ENCODE results near the gene RUBCNL.
A peak's percentile ranks its signal among the peaks of the same experiment; 100 is the strongest.

RUBCNL gene

GRCh38 chr13:46340011-46340410, 47.0 kb downstream of the RUBCNL start:
- DNase-seq (ENCODE audit: low read depth): no peak

DNA sequence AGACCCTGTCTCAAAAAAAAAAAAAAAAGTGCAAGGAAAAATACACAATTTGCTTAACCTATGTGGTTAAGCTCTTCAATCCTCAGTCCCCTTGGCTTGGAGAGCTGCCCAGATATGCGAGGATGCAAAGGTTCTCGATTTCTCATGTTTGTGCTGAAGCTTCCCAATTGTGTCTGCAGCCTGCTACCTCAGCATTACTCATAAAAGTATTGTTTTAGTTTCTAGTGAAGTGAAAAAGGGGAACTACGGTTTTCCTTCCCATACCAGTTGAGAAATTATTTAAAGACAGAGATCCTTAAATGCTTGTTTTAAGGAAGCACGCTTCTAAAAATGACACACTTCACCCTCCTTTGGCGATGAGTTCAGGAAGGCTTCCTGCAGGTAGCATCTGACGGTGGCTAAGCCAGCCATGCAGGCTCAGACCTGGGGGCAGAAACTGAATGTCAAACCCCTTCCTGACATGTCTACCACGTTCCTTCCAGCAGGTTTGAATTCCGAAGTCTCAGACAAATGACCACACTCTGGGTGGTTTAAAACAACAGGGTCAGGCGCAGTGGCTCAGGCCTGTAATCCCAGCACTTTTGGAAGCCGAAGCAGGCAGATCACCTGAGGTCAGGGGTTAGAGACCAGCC, 47.9 kb downstream of the RUBCNL start:
- peak; percentile 79 for DNase-seq (ENCODE audit: low read depth)

GRCh38 chr13:46337700-46338099, 49.4 kb downstream of the RUBCNL start:
- DNase-seq (ENCODE audit: low read depth): no peak

DNA sequence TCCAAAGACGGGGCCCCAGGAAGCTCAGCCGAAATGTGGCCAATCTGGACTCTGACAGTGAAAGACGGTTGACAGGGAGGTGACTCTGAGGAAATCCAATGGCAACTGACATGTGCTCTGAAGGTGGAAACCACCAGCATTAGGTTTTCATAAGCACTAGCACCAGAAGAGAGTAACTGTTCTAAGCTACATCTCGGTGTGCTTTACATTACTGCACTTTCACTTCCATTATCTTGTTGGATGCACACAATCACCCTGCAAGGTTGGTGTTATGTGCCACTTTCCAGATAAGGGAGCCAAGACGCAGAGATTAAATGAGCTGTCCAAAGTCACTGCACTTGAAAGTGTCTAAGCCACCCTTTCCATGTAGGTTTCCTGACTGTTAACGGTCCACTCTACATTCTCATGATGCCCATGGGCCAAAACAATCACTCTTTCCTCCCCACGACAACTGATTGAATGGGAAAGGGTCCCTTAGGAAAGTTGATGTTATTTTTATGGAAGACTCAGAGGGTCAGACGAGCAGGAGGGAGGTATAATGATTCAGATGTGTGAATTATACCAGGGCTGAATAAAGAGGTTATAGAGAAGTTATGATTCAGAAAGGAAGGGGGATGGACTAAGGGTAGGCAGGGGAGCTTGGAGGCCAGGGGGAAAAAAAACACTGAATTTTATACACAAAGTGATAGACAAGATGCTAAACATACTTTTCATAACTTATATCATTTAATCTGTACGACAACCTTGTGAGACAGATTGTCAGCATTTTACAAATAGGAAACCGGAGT, 52.8 kb downstream of the RUBCNL start:
- DNase-seq (ENCODE audit: low read depth): no peak

DNA sequence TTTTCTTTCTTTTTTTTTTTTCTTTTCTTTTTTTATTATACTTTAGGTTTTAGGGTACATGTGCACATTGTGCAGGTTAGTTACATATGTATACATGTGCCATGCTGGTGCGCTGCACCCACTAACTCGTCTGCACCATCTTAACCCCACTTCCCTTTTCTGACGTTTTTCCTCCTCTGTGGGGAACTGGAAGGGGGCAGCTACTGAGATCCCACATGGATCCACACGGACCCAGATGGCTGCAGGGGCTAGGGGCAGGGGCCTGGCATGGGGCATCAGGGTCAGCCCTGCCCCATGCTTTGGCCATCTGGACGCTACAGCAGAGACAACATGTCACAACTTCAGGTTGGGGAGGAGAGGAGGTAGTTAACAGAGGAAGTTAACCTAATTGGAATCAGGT, 54.3 kb downstream of the RUBCNL start:
- DNase-seq (ENCODE audit: low read depth): no peak

- DNase-seq (ENCODE audit: low read depth): no peak
These were observed 57.4 kb downstream of the RUBCNL start for GRCh38 chr13:46329624-46330023.

DNA sequence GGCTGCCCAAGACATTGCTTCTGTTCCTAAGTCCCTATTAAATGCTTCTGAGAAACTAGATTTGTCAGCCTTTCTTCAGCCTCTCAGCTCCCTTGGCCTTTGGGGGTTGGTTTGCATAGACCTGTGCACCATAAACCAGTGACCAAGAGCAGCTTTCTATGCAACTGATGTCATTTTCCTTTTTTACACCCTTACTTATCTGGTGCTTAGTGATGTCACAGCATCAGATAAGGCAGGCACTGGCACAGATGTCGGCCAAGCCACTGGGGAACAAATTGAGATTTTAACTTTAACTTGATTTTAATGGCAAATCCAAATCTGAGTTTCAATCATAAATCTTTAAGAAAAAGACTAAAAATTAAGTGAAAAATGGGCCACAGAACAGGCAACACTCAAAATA, 59.8 kb downstream of the RUBCNL start:
- no peak for DNase-seq (ENCODE audit: low read depth)

- peak; percentile 30 for DNase-seq (ENCODE audit: low read depth)
These were observed 62.1 kb downstream of the RUBCNL start for GRCh38 chr13:46324976-46325375.

- DNase-seq (ENCODE audit: low read depth): peak; percentile 54
These were observed 65.4 kb downstream of the RUBCNL start for GRCh38 chr13:46321494-46322225.

GRCh38 chr13:46320821-46321220, 66.2 kb downstream of the RUBCNL start:
- DNase-seq (ENCODE audit: low read depth): no peak

- no peak for DNase-seq (ENCODE audit: low read depth)
These were observed 66.6 kb downstream of the RUBCNL start for GRCh38 chr13:46320406-46320805.

GRCh38 chr13:46318986-46319385, 68.1 kb downstream of the RUBCNL start:
- DNase-seq (ENCODE audit: low read depth): no peak

DNA sequence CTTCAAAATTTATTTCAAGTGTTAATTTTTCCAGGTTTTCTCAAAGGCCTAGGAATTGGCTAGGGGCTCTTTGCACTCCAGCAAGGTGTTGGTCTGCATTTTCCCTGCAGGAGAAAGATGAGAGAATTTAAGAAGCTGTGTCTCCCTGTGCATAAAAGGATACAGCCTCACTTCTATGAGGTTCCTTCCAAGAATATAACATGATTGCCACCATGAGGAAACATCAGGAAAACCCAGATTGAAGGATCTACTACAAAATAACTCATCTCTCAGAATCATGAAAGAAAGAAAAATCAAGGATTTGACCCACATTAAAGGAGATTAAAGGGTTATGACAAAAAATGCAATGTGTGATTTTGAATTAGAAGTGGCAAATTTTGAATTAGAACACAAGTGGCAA, 69.9 kb downstream of the RUBCNL start:
- DNase-seq (ENCODE audit: low read depth): no peak

DNA sequence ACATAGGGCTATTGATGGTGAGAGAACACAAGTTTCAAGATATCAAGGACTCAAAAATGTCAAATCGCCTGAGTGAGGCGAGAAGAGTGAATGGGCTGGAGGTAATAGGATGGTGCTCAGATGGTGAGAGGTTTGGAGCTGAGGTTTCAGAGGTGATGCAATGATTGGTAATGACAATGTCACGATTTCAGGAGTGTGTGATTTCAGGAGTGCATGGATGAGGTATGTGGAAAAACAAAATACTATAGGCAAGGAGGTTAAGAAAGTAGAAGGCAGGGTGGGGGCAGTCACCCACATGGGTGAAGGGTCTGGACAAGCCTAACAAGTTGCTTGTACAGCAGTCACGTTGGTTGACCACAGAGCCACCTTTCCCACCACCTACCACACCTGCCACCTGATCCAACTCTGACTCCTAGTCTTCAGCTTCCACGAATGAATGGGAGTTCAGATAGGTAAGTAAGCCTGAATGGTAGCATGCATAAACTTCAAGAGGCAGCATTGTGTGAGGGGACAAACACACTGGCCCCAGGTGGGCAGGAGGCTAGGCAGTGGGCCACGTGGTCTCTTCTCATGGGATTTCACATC, 71.5 kb downstream of the RUBCNL start:
- DNase-seq (ENCODE audit: low read depth): no peak

- no peak for DNase-seq (ENCODE audit: low read depth)
These were observed 72.0 kb downstream of the RUBCNL start for GRCh38 chr13:46315036-46315435.

DNA sequence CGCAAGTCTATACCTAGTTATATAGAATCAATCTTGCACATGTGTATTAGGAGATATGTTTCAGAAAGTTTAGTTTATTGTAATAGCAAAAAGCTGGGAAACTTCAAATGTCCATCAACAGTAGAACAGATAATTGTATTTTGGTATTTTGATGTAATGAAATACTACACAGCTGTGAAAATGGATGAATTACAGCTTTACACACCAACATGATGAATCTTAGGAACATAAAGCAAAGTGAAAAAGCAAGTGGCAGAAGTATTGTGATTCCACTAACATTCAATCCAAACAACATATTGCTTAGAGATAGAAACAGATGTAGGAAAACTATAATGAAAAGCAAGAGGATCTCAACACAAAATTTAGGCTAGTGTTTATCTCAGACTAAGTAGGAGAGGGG, 72.5 kb downstream of the RUBCNL start:
- DNase-seq (ENCODE audit: low read depth): no peak

DNA sequence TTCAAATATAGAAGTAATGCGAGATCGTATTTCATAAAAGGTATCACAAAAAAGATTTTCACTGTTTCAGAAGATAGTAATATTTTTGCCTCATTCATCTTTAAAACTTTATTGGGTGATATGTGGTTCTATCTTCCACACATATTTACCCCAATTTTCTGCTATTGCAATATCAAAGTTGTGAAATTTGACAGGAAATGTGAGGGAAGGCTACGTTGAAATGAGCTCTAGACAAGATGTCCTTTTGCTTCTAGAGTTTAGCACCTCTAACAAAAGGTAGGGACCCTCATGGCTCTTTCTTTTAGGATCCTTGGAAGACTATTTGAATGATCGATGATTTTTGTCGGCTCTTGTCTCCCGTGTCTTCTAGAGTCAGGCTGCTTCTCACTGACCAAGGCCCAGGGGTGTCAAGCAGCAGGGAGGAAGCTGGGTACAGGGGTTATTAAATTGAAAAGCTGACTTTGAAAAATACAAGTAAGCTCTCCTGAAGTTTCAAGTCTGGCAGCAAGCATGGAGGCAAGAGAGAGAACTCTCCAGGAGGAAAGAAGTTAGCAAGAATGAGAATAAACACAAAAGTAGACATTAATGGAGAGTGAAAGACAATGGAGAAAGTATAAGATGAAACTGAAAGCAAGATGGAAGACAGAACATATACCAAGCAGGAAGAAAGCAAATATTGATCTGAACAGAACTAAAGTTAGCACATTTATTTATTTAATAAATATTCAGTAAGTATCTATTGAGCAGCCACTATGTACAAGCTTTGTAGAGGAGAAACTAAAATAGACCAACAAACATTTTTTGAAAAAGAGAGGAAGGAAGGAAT, 73.4 kb downstream of the RUBCNL start:
- DNase-seq (ENCODE audit: low read depth): no peak

- no peak for DNase-seq (ENCODE audit: low read depth)
These were observed 74.0 kb downstream of the RUBCNL start for GRCh38 chr13:46313024-46313423.

DNA sequence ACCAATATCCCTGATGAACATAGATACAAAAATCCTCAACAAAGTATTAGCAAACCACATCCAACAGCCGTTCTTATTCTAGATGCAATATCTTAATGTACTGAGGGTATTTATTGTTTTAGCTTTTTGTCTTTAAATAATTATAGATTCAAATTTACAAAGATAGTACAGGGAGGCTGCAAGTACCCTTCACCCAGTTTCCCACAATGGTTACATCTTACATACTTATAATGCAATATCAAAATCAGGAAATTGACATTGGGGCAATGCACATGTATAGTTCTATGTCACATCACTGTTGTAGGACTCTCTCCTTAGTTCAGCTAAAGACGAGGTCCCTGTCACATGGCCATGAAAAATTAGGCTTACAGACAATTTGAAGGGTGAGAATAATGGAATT, 75.8 kb downstream of the RUBCNL start:
- DNase-seq (ENCODE audit: low read depth): no peak

DNA sequence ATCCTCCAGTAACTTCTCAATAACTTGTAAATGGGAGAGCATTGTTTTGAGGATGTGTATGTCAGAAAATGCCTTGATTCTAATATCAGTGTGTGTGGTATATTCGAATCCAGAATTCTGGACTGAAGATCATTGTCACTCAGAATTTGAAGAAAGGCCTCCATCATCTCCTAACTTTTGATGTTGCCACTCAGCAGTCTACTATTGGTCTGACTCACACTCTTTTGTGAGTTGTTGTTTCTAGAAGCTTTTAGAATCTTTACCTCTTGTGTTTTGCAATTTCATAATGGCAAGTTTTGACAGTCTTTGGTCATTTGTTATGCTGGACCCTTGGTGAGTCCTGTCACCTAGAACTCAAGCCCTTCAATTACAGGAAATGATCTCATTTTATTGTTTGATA, 77.0 kb downstream of the RUBCNL start:
- DNase-seq (ENCODE audit: low read depth): no peak

DNA sequence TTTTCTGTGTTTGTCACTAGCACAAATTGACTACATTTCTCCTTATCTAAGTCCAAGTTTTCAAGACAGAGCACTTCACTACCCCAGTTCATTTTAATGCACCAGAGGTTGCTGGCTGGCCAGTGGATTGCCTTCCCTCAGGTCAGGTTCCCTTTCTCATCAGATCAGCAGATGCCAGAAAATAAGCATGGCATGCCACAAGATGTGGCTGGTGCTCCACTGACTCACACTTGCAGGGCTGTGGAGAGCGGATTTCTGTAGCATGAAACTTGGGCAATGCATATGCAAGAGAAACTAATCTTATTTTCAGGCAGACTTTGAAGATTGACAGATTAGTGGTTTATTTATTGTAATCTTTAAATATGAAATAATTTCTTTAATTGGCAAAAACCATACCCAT, 79.5 kb downstream of the RUBCNL start:
- DNase-seq (ENCODE audit: low read depth): no peak

- DNase-seq (ENCODE audit: low read depth): no peak
These were observed 82.5 kb downstream of the RUBCNL start for GRCh38 chr13:46304546-46304945.
